K562 (cell line): ENCODE measurements around the gene CLDN34. TPM values are rescaled to one million over a fixed set of nuclear protein-coding genes. Genes with fewer than 3 reads are reported as not detected.

Source experiments
- ATAC-seq: fragments of 200-7000 bp; cut with Tn5 transposase; 3 replicates; pipeline ENCODE4 v1.9.1; 2020; ENCODE audit warnings: moderate library complexity
- BruUV-seq: library from RNA; stranded (reverse); fragments of 400-500 nt; replicated peaks from 2 replicates; lab custom pipeline; 2021; lab: Mats Ljungman, UMichigan
- CTCF ChIA-PET: fragments of 300-600 bp; formaldehyde crosslinking; extraction: SDS; loops from one replicate; lab custom pipeline; 2021; ENCODE audit warnings: low intra/inter-chr PET ratio; lab: Yijun Ruan, JAX
- POLR2A ChIA-PET: fragments of 300-600, 350-650 bp; sonication (Branson Sonifier 250); formaldehyde crosslinking; extraction: SDS; loops from one replicate; lab custom pipeline; 2021; ENCODE audit warnings: antibody characterized with exemption, inconsistent platforms; lab: Yijun Ruan, JAX
- DNase-seq, 4 experiments: peaks; one replicate each; pipeline versions ENCODE4 v3.0.0 to v3.0.0-alpha.2; 2011 to 2018; ENCODE audit warnings: low spot score in 3 of 4, mixed read lengths in 3 of 4; ENCODE audit errors: extremely low read depth in 1 of 4
- FAIRE-seq: peaks from 2 replicates; lab custom pipeline; 2011; peaks lifted over from hg19 to GRCh38; lab: Jason Lieb, UNC
- H2AFZ ChIP-seq: 2 replicates; pipeline ENCODE4 v1.6.0; 2011; ENCODE audit warnings: low read depth, low read length, control low read depth, inconsistent platforms
- H3K27ac ChIP-seq: fragments of 200-600 bp; 3 replicates; pipeline ENCODE4 v1.8.0; 2011; ENCODE audit warnings: low read depth, mild to moderate bottlenecking, control low read depth, inconsistent platforms, low read length, moderate library complexity, mixed read lengths; ENCODE audit errors: extremely low read depth
- H3K27me3 ChIP-seq, 2 experiments: fragments of 300-600 bp in 1 of 2; 2 replicates in 1 of 2; 3 replicates in 1 of 2; pipeline versions ENCODE4 v1.6.0 to v1.8.0; 2011; ENCODE audit warnings: inconsistent platforms in 2 of 2, low read length in 2 of 2, mild to moderate bottlenecking in 1 of 2, mixed read lengths in 1 of 2, moderate library complexity in 1 of 2; ENCODE audit not compliant: control insufficient read depth in 2 of 2, insufficient read depth in 2 of 2
- H3K36me3 ChIP-seq: fragments of 300-600 bp; 3 replicates; pipeline ENCODE4 v1.8.0; 2011; ENCODE audit warnings: mild to moderate bottlenecking, low read length, inconsistent platforms; ENCODE audit not compliant: control insufficient read depth, insufficient read depth
- H3K4me1 ChIP-seq, 2 experiments: fragments of 200-600 bp in 1 of 2; replicated peaks in 1 of 2; 2 replicates in 1 of 2; 3 replicates in 1 of 2; pipeline versions ENCODE4 v1.5.1 to v1.8.0; 2011; ENCODE audit warnings: inconsistent platforms in 2 of 2, low read length in 2 of 2, mild to moderate bottlenecking in 1 of 2, mixed read lengths in 1 of 2, moderate library complexity in 1 of 2; ENCODE audit not compliant: control insufficient read depth in 2 of 2, insufficient read depth in 2 of 2
- H3K4me2 ChIP-seq: 2 replicates; pipeline ENCODE4 v1.6.1; 2011; ENCODE audit warnings: low read length, control low read depth, inconsistent platforms, mixed read lengths; ENCODE audit not compliant: insufficient read depth
- H3K4me3 ChIP-seq: fragments of 200-600 bp; sonication (generic), shearing (Covaris generic); 2 replicates; pipeline ENCODE4 v1.5.1; 2016; ENCODE audit warnings: control low read depth, inconsistent platforms
- H3K79me2 ChIP-seq: fragments of 200-600 bp; 3 replicates; pipeline ENCODE4 v1.8.0; 2011; ENCODE audit warnings: low read length, inconsistent platforms; ENCODE audit not compliant: control insufficient read depth, insufficient read depth
- H3K9ac ChIP-seq, 2 experiments: 2 replicates each; pipeline versions ENCODE4 v1.6.0 to v1.6.1; 2011; ENCODE audit warnings: low read depth in 2 of 2, low read length in 2 of 2, control low read depth in 1 of 2, inconsistent platforms in 1 of 2, mild to moderate bottlenecking in 1 of 2, mixed read lengths in 1 of 2; ENCODE audit not compliant: insufficient read depth in 1 of 2
- H3K9me1 ChIP-seq: one replicate; pipeline ENCODE4 v1.6.0; 2011; ENCODE audit warnings: inconsistent platforms, mild to moderate bottlenecking, low read length, moderate library complexity; ENCODE audit not compliant: control insufficient read depth, insufficient read depth
- H3K9me3 ChIP-seq: replicated peaks from 2 replicates; pipeline ENCODE4 v1.5.1; 2011; ENCODE audit warnings: low read depth, low read length, inconsistent platforms; ENCODE audit not compliant: control insufficient read depth, insufficient read depth
- H4K20me1 ChIP-seq: replicated peaks from 2 replicates; pipeline ENCODE4 v1.6.1; 2011; ENCODE audit warnings: low read length, inconsistent platforms, mixed read lengths; ENCODE audit not compliant: control insufficient read depth, insufficient read depth
- BRD9 ChIP-seq: fragments of 450-650 bp; IDR thresholded peaks from 2 replicates; pipeline ENCODE4 v1.6.1; 2018; ENCODE audit warnings: low read depth; ENCODE audit not compliant: partially characterized antibody
- CREB1 ChIP-seq, 2 experiments: sonication (generic) in 1 of 2; formaldehyde crosslinking in 1 of 2; IDR thresholded peaks; 2 replicates each; pipeline versions ENCODE4 v1.6.1 to v1.8.0; 2012 to 2022; ENCODE audit warnings: inconsistent platforms in 1 of 2, mild to moderate bottlenecking in 1 of 2, missing genetic modification reagents in 1 of 2, moderate library complexity in 1 of 2
- ETV1 ChIP-seq: fragments of 450-650 bp; conservative IDR thresholded peaks from 2 replicates; pipeline ENCODE4 v1.6.1; 2016; ENCODE audit warnings: missing genetic modification characterization, control low read depth, low read depth, missing compliant biosample characterization
- HNRNPH1 ChIP-seq: fragments of 200-400 bp; formaldehyde crosslinking; optimal IDR thresholded peaks from 2 replicates; pipeline ENCODE3; 2017; ENCODE audit warnings: low read depth, mild to moderate bottlenecking, low read length, moderate library complexity
- NCOA6 ChIP-seq: fragments of 450-650 bp; IDR thresholded peaks from 2 replicates; pipeline ENCODE4 v1.6.1; 2017; ENCODE audit warnings: mild to moderate bottlenecking
- PHTF2 ChIP-seq: fragments of 250-450 bp; sonication (Bioruptor Pico); IDR thresholded peaks from 2 replicates; pipeline ENCODE4 v1.5.0; 2021; ENCODE audit warnings: mild to moderate bottlenecking
- RAD51 ChIP-seq: fragments of 450-650 bp; IDR thresholded peaks from 2 replicates; pipeline ENCODE4 v1.7.1; 2016; ENCODE audit warnings: low read depth, mild to moderate bottlenecking, borderline replicate concordance
- RB1 ChIP-seq: fragments of 450-650 bp; IDR thresholded peaks from 2 replicates; pipeline ENCODE4 v1.6.1; 2017; ENCODE audit warnings: low read depth, mild to moderate bottlenecking
- TBP ChIP-seq: optimal IDR thresholded peaks from 2 replicates; pipeline ENCODE3; 2011; ENCODE audit warnings: low read depth, low read length, improper control_type of control experiment
- ZNF696 ChIP-seq: fragments of 250-450 bp; sonication (Bioruptor Pico); conservative IDR thresholded peaks from 2 replicates; pipeline ENCODE4 v1.4.0; 2020; ENCODE audit warnings: mild to moderate bottlenecking, moderate library complexity
- ZNF785 ChIP-seq: fragments of 250-450 bp; sonication (Bioruptor Pico); IDR thresholded peaks from 2 replicates; pipeline ENCODE4 v1.4.0; 2020; ENCODE audit warnings: mild to moderate bottlenecking
- WGBS: fragments of 100-300 bp; shearing (Covaris generic); methylation state at CpG from one replicate; pipeline ENCODE4 v1.1.6; 2016; ENCODE audit warnings: low coverage, mixed read lengths; ENCODE audit not compliant: insufficient coverage; ENCODE audit errors: missing lambda C conversion rate; 5-methylcytosine and 5-hydroxymethylcytosine counted together
- in situ Hi-C: fragments of 300-500 bp; cut with MboI; formaldehyde crosslinking; loops from 4 replicates; pipeline ENCODE4 v1.15.0; 2018; ENCODE audit warnings: inconsistent platforms, mixed read lengths
- intact Hi-C: fragments of 100-400 bp; cut with micrococcal nuclease; formaldehyde crosslinking; loops from 2 replicates; pipeline ENCODE4 v1.14.2; 2022
- polyA plus RNA-seq, 8 experiments: library from polyadenylated mRNA; depleted of rRNA in 4 of 8; stranded (reverse) in 5 of 8; unstranded in 3 of 8; fragments of >200 nt; fragmentation: Nextera tagmentation in 2 of 8; fragmentation: Illumina TruSeq in 1 of 8; extraction: Ambion mirVana in 2 of 8; extraction: Trizol in 1 of 8; gene quantifications; 2 replicates each; pipeline versions ENCODE4 v1.2.1 to v1.2.3, GENCODE V29; 2011 to 2014; ENCODE audit warnings: inconsistent platforms in 1 of 8, missing spikeins in 1 of 8
- total RNA-seq, 7 experiments: library from RNA; depleted of rRNA in 6 of 7; stranded (reverse); fragments of >200 nt in 6 of 7; fragmentation: Illumina TruSeq in 2 of 7; extraction: Trizol in 2 of 7; gene quantifications; 2 replicates each; pipeline versions ENCODE4 v1.2.1 to v1.2.3, GENCODE V29; 2011 to 2021; ENCODE audit warnings: low replicate concordance in 1 of 7
- TF ChIP-seq, protein P1 (sequence below): fragments of 150-350 bp; IDR thresholded peaks from 2 replicates; pipeline ENCODE4 v1.6.1; 2014; ENCODE audit warnings: low read depth, mild to moderate bottlenecking, low read length, borderline replicate concordance
- TF ChIP-seq, protein P2 (sequence below): sonication (generic); formaldehyde crosslinking; IDR thresholded peaks from 2 replicates; pipeline ENCODE4 v1.8.1; 2023; ENCODE audit warnings: mild to moderate bottlenecking, missing genetic modification reagents
- TF ChIP-seq, protein P3 (sequence below): sonication (generic); formaldehyde crosslinking; IDR thresholded peaks from 2 replicates; pipeline ENCODE4 v1.8.1; 2023; ENCODE audit warnings: mild to moderate bottlenecking, missing genetic modification reagents

CLDN34 gene
- total and polyA plus RNA-seq, 9 of the 15 experiments (the other 6 are each of a cell fraction or from before 2014, with no cell fraction given): not detected

DNA sequence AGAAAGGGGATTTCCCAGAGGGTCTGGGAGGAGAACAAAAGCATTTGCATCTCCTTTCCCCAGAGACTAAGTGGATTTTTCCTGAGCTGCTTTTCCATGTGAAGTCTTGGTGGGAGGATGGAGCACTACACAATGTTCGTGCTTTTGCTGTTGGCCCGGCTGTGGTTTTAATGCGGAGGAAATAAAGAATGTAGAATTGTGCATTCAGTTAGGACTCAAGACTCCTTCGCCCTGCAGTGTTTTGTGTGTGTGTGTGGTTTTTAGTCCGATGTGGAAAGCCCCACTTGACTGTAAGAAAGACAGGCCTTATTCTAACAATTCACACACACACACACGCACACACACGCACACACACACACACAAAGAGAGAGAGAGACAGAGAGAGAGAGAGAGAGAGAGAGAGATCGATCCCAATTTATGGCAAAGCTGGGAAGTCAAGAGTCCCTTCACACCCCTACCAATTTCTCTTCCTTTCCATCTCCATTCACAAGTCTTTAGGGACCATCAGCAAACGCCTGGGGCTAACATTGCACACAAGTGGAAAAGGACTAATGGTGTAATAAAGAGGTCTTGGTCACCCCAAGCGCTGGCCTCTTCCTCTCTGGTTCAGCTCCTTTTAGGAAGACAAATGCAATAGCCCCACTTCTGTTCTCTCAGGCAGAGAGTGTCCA, 44.2 kb downstream of the CLDN34 start:
- no peak overlapping the region for H2AFZ ChIP-seq
- intact Hi-C loops (no loop called here), in situ Hi-C loops (no loop called here)
- no peaks in the 10 kb centered on the region for H3K9me3 ChIP-seq
- WGBS: 1% methylated on average over 9 of the region's 10 CpGs
- ATAC-seq: no peak
- no peaks in the 10 kb centered on the region for H3K9me1 ChIP-seq
- no peaks in the 10 kb centered on the region for H3K27me3 ChIP-seq
- no peak for FAIRE-seq
- H3K9ac ChIP-seq: no peak overlapping the region
- POLR2A ChIA-PET: interaction anchor here (0.6 kb wide), 1 partner anchor 1395 kb away, joined by 4 read pairs; no protein-coding TSS in a partner anchor
- CTCF ChIA-PET: no interaction called here
- no peak for DNase-seq
- no peak overlapping the region for H3K4me2 ChIP-seq
- H4K20me1 ChIP-seq: no peaks in the 10 kb centered on the region
- no TSS peak for BruUV-seq
- no peak overlapping the region for H3K27ac ChIP-seq
- H3K36me3 ChIP-seq: no peaks in the 10 kb centered on the region
- no peaks in the 10 kb centered on the region for H3K79me2 ChIP-seq
- no peak overlapping the region for H3K4me3 ChIP-seq
- H3K4me1 ChIP-seq: peaks cover 0 to 14% of the 10 kb centered on the region in 2 experiments; a peak in 2 of 5 replicates
- no peak for TF ChIP-seq RAD51
- TF ChIP-seq ZNF696 (CRISPR knock-in tag): no peak
- TF ChIP-seq RB1: no peak
- no peak for TF ChIP-seq ZNF785 (CRISPR knock-in tag)
- TF ChIP-seq CREB1 (IDR thresholded peaks at IDR 0.05): no peak
- TF ChIP-seq CREB1 (CRISPR knock-in tag; IDR thresholded peaks at IDR 0.05): no peak
- TF ChIP-seq BRD9: no peak
- TF ChIP-seq ETV1 (tag): no peak
- TF ChIP-seq TBP: no peak
- TF ChIP-seq, protein P1, sequence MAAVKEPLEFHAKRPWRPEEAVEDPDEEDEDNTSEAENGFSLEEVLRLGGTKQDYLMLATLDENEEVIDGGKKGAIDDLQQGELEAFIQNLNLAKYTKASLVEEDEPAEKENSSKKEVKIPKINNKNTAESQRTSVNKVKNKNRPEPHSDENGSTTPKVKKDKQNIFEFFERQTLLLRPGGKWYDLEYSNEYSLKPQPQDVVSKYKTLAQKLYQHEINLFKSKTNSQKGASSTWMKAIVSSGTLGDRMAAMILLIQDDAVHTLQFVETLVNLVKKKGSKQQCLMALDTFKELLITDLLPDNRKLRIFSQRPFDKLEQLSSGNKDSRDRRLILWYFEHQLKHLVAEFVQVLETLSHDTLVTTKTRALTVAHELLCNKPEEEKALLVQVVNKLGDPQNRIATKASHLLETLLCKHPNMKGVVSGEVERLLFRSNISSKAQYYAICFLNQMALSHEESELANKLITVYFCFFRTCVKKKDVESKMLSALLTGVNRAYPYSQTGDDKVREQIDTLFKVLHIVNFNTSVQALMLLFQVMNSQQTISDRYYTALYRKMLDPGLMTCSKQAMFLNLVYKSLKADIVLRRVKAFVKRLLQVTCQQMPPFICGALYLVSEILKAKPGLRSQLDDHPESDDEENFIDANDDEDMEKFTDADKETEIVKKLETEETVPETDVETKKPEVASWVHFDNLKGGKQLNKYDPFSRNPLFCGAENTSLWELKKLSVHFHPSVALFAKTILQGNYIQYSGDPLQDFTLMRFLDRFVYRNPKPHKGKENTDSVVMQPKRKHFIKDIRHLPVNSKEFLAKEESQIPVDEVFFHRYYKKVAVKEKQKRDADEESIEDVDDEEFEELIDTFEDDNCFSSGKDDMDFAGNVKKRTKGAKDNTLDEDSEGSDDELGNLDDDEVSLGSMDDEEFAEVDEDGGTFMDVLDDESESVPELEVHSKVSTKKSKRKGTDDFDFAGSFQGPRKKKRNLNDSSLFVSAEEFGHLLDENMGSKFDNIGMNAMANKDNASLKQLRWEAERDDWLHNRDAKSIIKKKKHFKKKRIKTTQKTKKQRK: no peak
- TF ChIP-seq, protein P2, sequence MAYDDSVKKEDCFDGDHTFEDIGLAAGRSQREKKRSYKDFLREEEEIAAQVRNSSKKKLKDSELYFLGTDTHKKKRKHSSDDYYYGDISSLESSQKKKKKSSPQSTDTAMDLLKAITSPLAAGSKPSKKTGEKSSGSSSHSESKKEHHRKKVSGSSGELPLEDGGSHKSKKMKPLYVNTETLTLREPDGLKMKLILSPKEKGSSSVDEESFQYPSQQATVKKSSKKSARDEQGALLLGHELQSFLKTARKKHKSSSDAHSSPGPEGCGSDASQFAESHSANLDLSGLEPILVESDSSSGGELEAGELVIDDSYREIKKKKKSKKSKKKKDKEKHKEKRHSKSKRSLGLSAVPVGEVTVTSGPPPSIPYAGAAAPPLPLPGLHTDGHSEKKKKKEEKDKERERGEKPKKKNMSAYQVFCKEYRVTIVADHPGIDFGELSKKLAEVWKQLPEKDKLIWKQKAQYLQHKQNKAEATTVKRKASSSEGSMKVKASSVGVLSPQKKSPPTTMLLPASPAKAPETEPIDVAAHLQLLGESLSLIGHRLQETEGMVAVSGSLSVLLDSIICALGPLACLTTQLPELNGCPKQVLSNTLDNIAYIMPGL: no peak
- TF ChIP-seq, protein P3, sequence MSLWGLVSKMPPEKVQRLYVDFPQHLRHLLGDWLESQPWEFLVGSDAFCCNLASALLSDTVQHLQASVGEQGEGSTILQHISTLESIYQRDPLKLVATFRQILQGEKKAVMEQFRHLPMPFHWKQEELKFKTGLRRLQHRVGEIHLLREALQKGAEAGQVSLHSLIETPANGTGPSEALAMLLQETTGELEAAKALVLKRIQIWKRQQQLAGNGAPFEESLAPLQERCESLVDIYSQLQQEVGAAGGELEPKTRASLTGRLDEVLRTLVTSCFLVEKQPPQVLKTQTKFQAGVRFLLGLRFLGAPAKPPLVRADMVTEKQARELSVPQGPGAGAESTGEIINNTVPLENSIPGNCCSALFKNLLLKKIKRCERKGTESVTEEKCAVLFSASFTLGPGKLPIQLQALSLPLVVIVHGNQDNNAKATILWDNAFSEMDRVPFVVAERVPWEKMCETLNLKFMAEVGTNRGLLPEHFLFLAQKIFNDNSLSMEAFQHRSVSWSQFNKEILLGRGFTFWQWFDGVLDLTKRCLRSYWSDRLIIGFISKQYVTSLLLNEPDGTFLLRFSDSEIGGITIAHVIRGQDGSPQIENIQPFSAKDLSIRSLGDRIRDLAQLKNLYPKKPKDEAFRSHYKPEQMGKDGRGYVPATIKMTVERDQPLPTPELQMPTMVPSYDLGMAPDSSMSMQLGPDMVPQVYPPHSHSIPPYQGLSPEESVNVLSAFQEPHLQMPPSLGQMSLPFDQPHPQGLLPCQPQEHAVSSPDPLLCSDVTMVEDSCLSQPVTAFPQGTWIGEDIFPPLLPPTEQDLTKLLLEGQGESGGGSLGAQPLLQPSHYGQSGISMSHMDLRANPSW (CRISPR knock-in tag): no peak
- TF ChIP-seq HNRNPH1: no peak
- TF ChIP-seq NCOA6: no peak
- no peak for TF ChIP-seq PHTF2 (CRISPR knock-in tag)
